Spinal cord (tissue), 10 donors: ENCODE measurements around the gene JUNB. TPM values are rescaled to one million over a fixed set of nuclear protein-coding genes. Genes with fewer than 3 reads are reported as not detected.

ENCODE experiments used
- DNase-seq, 6 donors: peaks; one replicate each; pipeline versions ENCODE4 v3.0.0 to v3.0.0-alpha.2; 2013 to 2015; ENCODE audit warnings: low spot score in 6 of 6, low read depth in 4 of 6
- H3K27ac ChIP-seq: one replicate; pipeline ENCODE4 v1.5.1; 2013; ENCODE audit warnings: low read depth, low read length, control low read depth
- H3K27me3 ChIP-seq: one replicate; pipeline ENCODE4 v1.6.1; 2013; ENCODE audit warnings: low read length; ENCODE audit not compliant: control insufficient read depth, insufficient read depth
- H3K36me3 ChIP-seq: one replicate; pipeline ENCODE4 v1.6.1; 2013; ENCODE audit warnings: low read length; ENCODE audit not compliant: control insufficient read depth, insufficient read depth
- H3K4me1 ChIP-seq: one replicate; pipeline ENCODE4 v1.6.1; 2013; ENCODE audit warnings: low read length; ENCODE audit not compliant: control insufficient read depth, insufficient read depth
- H3K4me3 ChIP-seq: one replicate; pipeline ENCODE4 v1.5.1; 2013; ENCODE audit warnings: low read depth, low read length, control low read depth
- H3K9me3 ChIP-seq: one replicate; pipeline ENCODE4 v1.6.1; 2013; ENCODE audit warnings: low read length; ENCODE audit not compliant: control insufficient read depth, insufficient read depth
- WGBS: methylation state at CpG from one replicate; pipeline ENCODE4 v1.1.5; 2013; ENCODE audit warnings: missing lambda C conversion rate; ENCODE audit not compliant: insufficient coverage; 5-methylcytosine and 5-hydroxymethylcytosine counted together
- long read RNA-seq, 4 donors: transcript quantifications; one replicate each; lab custom pipeline, GENCODE V29; 2026
- polyA plus RNA-seq, 2 donors: library from polyadenylated mRNA; unstranded; fragments of 120-200 nt; gene quantifications; one replicate each; pipeline ENCODE4 v1.2.1, GENCODE V29; 2013; ENCODE audit not compliant: insufficient read length in 2 of 2
- total RNA-seq, 2 donors: library from RNA; depleted of rRNA in 1 of 2; stranded (reverse); fragments of 120-200 nt in 1 of 2; fragments of >200 nt in 1 of 2; gene quantifications; one replicate each; pipeline versions ENCODE4 v1.2.3 to v1.2.4, GENCODE V29; 2013 to 2014
- donor health status: healthy.

JUNB gene
- total RNA-seq (100 to 1,000 TPM in 1 of 2 donors, 10 to 100 TPM in 1; 90.7 to 119 TPM), polyA plus RNA-seq (10 to 100 TPM; 23.3 to 52.2 TPM)
- long read RNA-seq, donor 1, transcript JUNB-201 (1 exons, 1,820 nt): major isoform, 72 of 72 reads
- long read RNA-seq, donor 1, partial matches to known transcripts: 0 of 72 reads
- long read RNA-seq, donor 1, other reads (novel, unspliced or antisense): 0 of 72 reads
- long read RNA-seq, donor 2, transcript JUNB-201 (1 exons, 1,820 nt): major isoform, 26 of 26 reads
- long read RNA-seq, donor 2, partial matches to known transcripts: 0 of 26 reads
- long read RNA-seq, donor 2, other reads (novel, unspliced or antisense): 0 of 26 reads
- long read RNA-seq, donor 3, transcript JUNB-201 (1 exons, 1,820 nt): major isoform, 56 of 56 reads
- long read RNA-seq, donor 3, partial matches to known transcripts: 0 of 56 reads
- long read RNA-seq, donor 3, other reads (novel, unspliced or antisense): 0 of 56 reads
- long read RNA-seq, donor 4, transcript JUNB-201 (1 exons, 1,820 nt): major isoform, 108 of 108 reads
- long read RNA-seq, donor 4, partial matches to known transcripts: 0 of 108 reads
- long read RNA-seq, donor 4, other reads (novel, unspliced or antisense): 0 of 108 reads

DNA sequence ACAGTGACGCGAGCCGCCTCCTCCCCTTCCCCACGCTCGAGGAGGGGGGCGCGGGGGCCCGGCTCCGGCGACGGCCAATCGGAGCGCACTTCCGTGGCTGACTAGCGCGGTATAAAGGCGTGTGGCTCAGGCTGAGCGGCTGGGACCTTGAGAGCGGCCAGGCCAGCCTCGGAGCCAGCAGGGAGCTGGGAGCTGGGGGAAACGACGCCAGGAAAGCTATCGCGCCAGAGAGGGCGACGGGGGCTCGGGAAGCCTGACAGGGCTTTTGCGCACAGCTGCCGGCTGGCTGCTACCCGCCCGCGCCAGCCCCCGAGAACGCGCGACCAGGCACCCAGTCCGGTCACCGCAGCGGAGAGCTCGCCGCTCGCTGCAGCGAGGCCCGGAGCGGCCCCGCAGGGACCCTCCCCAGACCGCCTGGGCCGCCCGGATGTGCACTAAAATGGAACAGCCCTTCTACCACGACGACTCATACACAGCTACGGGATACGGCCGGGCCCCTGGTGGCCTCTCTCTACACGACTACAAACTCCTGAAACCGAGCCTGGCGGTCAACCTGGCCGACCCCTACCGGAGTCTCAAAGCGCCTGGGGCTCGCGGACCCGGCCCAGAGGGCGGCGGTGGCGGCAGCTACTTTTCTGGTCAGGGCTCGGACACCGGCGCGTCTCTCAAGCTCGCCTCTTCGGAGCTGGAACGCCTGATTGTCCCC, at the start of gene JUNB:
JUNB (plus strand) TSS at position 142 of the 706 bp plus-strand sequence; CDS start at position 428, 286 bp downstream.
- H3K4me1 ChIP-seq: peaks cover 62% of the 10 kb centered on the region
- H3K36me3 ChIP-seq: no peaks in the 10 kb centered on the region
- no peaks in the 10 kb centered on the region for H3K9me3 ChIP-seq
- H3K4me3 ChIP-seq: peak within 1 kb of the TSS; percentile 61
- peaks cover 5% of the 10 kb centered on the region for H3K27me3 ChIP-seq
- peak within 1 kb of the TSS; percentile 95 for H3K27ac ChIP-seq
- under 1% methylated on average over 73 of the region's 73 CpGs for WGBS
- peak in 3 of 6 donors; percentile 78 to 96 (median 95) for DNase-seq

DNA sequence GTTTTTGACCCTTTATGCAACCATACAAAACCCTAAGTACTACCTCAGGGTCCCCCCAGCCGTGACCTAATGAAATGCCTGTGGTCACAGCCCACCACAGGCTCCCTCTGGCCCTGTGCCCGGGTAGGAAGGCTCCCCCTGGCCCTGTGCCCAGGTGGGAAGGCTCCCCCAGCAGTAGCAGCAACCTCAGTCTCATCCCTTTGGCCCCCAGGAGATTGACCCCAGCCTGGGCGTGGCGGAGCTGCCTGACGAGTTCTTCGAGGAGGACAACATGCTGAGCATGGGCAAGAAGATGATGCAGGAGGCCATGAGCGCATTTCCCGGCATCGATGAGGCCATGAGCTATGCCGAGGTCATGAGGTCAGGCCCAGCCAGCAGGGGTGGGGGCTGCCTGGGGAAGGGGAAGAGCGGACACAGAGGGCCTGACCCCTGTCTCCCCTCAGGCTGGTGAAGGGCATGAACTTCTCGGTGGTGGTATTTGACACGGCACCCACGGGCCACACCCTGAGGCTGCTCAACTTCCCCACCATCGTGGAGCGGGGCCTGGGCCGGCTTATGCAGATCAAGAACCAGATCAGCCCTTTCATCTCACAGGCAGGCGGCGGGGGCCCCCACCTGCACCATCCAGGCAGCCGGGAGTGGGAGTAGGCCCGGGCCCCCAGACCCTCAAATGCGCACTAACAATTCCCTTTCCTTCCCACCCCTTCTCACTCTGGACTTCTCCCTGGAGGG, 46.0 kb upstream of the JUNB start:
- H3K27ac ChIP-seq: no peak overlapping the region
- H3K4me3 ChIP-seq: no peak overlapping the region
- H3K36me3 ChIP-seq: peaks cover 78% of the 10 kb centered on the region
- WGBS: 87% methylated on average over 20 of the region's 22 CpGs
- DNase-seq: no peak
- H3K27me3 ChIP-seq: no peaks in the 10 kb centered on the region
- no peaks in the 10 kb centered on the region for H3K9me3 ChIP-seq
- H3K4me1 ChIP-seq: no peaks in the 10 kb centered on the region

- Histone ChIP-seq H3K27me3 (peaks cover 8% of the 10 kb centered on the region), H3K4me1 (no peaks in the 10 kb centered on the region), H3K36me3 (peaks cover 51% of the 10 kb centered on the region), H3K27ac (no peak overlapping the region), H3K4me3 (no peak overlapping the region), H3K9me3 (no peaks in the 10 kb centered on the region)
- WGBS: 74% methylated on average over 3 of the region's 6 CpGs
- no peak for DNase-seq
These were observed 42.8 kb upstream of the JUNB start for GRCh38 chr19:12748489-12748888.

DNA sequence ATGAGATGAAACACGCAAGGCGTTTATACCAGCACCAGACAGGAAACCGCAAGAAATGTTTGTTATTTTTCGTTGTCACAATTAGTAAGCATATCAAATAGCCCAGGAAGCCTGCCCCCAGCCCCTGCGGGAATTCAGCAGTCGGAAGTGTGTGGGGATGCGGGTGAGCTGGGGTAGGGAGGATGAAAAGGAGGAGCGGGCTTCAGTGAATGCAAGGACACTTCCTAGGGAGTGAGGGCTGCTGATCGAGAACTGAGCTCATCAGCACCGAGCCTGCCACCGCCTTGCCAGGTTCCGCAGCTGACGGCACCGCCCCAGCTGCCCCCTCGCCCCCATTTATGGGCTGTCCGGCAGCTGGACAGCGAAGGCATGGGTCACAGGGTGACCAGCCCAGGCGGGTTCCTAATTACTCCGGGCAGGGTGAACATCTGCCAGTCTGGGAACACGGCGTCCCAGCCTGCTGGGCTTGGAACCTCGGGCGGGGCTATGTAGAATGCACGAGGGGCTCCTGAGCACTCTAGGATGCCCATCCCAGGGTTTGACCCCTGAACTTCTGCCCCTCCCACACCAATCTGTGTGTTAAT, 41.3 kb upstream of the JUNB start:
- H3K9me3 ChIP-seq: no peaks in the 10 kb centered on the region
- H3K4me1 ChIP-seq: no peaks in the 10 kb centered on the region
- no peak for DNase-seq

GRCh38 chr19:12750851-12751250, 40.4 kb upstream of the JUNB start:
- Histone ChIP-seq H3K27ac (no peak overlapping the region), H3K9me3 (no peaks in the 10 kb centered on the region), H3K4me3 (no peak overlapping the region), H3K27me3 (peaks cover 10% of the 10 kb centered on the region), H3K4me1 (no peaks in the 10 kb centered on the region), H3K36me3 (peaks cover 32% of the 10 kb centered on the region)
- 80% methylated on average over 9 of the region's 9 CpGs for WGBS
- DNase-seq: no peak

More for the DNA sequence above, 41.3 kb upstream of the JUNB start:
- Histone ChIP-seq H3K27me3 (peaks cover 10% of the 10 kb centered on the region), H3K27ac (no peak overlapping the region), H3K36me3 (peaks cover 40% of the 10 kb centered on the region), H3K4me3 (no peak overlapping the region)
- WGBS: 47% methylated on average over 19 of the region's 24 CpGs

DNA sequence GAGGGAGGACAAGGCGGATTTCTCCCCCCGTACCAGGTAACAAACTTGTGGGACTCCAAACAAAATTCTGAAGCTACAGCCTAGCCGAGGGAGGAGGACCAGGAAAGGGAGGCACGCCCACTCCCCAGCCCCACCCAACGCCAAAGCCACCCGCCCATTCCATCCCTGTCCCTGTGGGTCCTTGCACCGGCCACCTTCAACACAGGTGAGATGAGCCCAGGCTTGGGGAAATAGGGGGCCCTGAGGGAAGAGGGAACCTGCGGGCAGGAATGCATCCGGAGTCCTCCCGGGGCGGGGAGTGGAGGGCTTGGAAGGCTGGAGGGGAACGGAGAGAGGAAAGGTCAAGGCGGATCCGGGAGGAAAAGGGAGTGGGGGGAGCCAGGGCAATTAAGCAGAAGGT, 39.7 kb upstream of the JUNB start, which contains the start of gene BEST2:
BEST2 (plus strand) TSS at position 157 of the 400 bp plus-strand sequence. CDS start 802 bp downstream, outside the sequence.
- Histone ChIP-seq H3K36me3 (peaks cover 24% of the 10 kb centered on the region), H3K4me1 (no peaks in the 10 kb centered on the region), H3K27ac (no peak within 1 kb of the TSS), H3K9me3 (no peaks in the 10 kb centered on the region), H3K4me3 (no peak within 1 kb of the TSS), H3K27me3 (peaks cover 10% of the 10 kb centered on the region)
- 72% methylated on average over 7 of the region's 14 CpGs for WGBS
- DNase-seq: no peak

DNA sequence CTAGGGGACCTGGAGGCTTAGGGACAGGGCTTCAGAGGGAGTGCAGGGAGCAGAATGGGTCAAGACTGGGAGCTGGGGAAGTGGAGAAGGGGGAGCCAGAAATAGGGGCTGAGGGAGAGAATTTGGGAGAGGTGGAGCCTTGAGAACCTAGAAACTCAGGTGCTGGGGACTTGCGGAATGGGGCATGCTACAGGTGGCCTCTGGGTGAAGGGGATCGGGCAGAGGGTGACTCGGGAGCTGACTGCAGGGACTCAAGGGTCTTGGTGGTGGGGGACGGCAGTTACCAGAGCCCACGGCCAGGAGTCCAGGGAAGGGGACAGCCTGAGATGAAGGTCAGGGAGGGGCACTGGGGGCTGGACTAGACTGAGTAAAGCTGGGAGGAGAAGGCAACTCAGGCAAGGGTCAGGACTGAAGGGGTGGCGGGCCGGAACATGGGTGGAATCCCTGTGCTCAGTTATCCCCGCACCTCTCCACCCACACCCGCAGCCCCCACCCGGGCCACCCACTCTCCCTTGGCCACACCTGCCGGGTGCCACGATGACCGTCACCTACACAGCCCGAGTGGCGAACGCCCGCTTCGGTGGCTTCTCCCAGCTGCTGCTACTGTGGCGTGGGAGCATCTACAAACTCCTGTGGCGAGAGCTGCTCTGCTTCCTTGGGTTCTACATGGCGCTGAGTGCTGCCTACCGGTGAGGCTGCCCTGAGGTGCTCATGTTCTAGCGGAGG, 39.1 kb upstream of the JUNB start:
- H3K36me3 ChIP-seq: peaks cover 18% of the 10 kb centered on the region
- H3K27ac ChIP-seq: no peak overlapping the region
- 83% methylated on average over 14 of the region's 23 CpGs for WGBS
- H3K4me3 ChIP-seq: no peak overlapping the region
- H3K9me3 ChIP-seq: no peaks in the 10 kb centered on the region
- no peak for DNase-seq
- H3K27me3 ChIP-seq: peaks cover 10% of the 10 kb centered on the region
- H3K4me1 ChIP-seq: peaks cover 4% of the 10 kb centered on the region

DNA sequence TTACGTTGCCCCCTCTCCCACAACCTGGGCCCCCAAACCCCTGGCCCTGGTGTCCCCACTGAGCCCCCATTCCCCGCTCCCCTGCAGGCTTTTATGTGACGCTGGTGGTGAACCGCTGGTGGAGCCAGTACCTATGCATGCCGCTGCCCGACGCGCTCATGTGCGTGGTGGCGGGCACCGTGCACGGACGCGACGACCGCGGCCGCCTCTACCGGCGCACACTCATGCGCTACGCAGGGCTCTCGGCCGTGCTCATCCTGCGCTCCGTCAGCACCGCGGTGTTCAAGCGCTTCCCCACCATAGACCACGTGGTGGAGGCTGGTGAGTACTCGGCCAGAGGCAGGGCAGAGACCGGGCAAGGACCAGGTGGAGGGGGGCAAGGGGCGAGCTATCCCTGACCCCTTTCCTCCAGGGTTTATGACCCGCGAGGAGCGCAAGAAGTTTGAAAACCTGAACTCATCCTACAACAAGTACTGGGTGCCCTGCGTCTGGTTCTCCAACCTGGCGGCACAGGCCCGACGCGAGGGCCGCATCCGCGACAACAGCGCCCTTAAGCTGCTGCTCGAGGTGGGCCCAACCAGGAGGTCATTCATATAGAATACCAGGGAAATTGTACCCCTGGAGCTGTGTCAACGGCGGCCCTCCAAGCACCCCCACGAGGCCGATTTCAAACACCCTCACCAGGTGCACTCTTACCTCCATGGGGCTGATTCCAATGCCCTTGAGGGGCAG, 36.7 kb upstream of the JUNB start:
- Histone ChIP-seq H3K27me3 (peaks cover 10% of the 10 kb centered on the region), H3K4me3 (no peak overlapping the region), H3K36me3 (no peaks in the 10 kb centered on the region), H3K4me1 (peaks cover 13% of the 10 kb centered on the region), H3K27ac (no peak overlapping the region), H3K9me3 (no peaks in the 10 kb centered on the region)
- no peak for DNase-seq
- WGBS: 66% methylated on average over 50 of the region's 50 CpGs
